GM12873 (cell line): ENCODE data around the gene MEIKIN.

Source experiments
- CTCF ChIP-seq: IDR thresholded peaks from 2 replicates; pipeline ENCODE4 v1.5.1; 2012; ENCODE audit warnings: low read depth, mild to moderate bottlenecking, moderate library complexity, low read length, control low read depth; ENCODE audit not compliant: insufficient read depth; ENCODE audit errors: missing control alignments

MEIKIN gene

GRCh38 chr5:131990716-131991115 lies 45.3 kb upstream of the MEIKIN start:
- no peak for TF ChIP-seq CTCF

GRCh38 chr5:131988601-131989000 lies 43.1 kb upstream of the MEIKIN start:
- TF ChIP-seq CTCF: no peak

- no peak for TF ChIP-seq CTCF
Observed at GRCh38 chr5:131987251-131987650, 41.8 kb upstream of the MEIKIN start.

- TF ChIP-seq CTCF: no peak
Observed at GRCh38 chr5:131986161-131986912, 40.9 kb upstream of the MEIKIN start.

- no peak for TF ChIP-seq CTCF
Observed at GRCh38 chr5:131984956-131985665, 39.6 kb upstream of the MEIKIN start.

GRCh38 chr5:131983244-131983771 lies 37.8 kb upstream of the MEIKIN start:
- TF ChIP-seq CTCF: no peak

- no peak for TF ChIP-seq CTCF
Observed at GRCh38 chr5:131981516-131981915, 36.1 kb upstream of the MEIKIN start.
